ENCODE results near the gene TMEM88.

The TMEM88 gene

GRCh38 chr17:7841396-7841914 lies 13.4 kb upstream of the TMEM88 start:
- Histone ChIP-seq H3K79me2 (ENCODE audit: low read length) (0 out of 2 replicates have a peak, but pooled peaks cover 7% of the 10 kb centered on the region), H3K27me3 (replicated peaks; ENCODE audit: insufficient read depth, low read length) (no peaks in the 10 kb centered on the region), H3K9me2 (replicated peaks; ENCODE audit: insufficient read depth, low read length) (no peaks in the 10 kb centered on the region), H4K20me1 (ENCODE audit: insufficient read depth, low read length) (no peaks in the 10 kb centered on the region), H2AFZ (ENCODE audit: low read length) (peak overlapping the region; percentile 93), H3K4me2 (ENCODE audit: low read depth, low read length) (peak overlapping the region; percentile 100), H3K36me3 (replicated peaks; ENCODE audit: insufficient read depth, low read length) (no peaks in the 10 kb centered on the region), H3K4me3 (ENCODE audit: low read length) (peak overlapping the region; percentile 94), H3F3A (ENCODE audit: insufficient read depth, low read length) (peaks cover 44% of the 10 kb centered on the region), H3K9ac (ENCODE audit: low read length) (peak overlapping the region; percentile 98), H3K9me3 (replicated peaks; ENCODE audit: insufficient read depth, low read length) (no peaks in the 10 kb centered on the region), H3K4me1 (ENCODE audit: low read length) (peaks cover 32% of the 10 kb centered on the region), H3K27ac (ENCODE audit: low read length) (peak overlapping the region; percentile 93)
- DNase-seq: peak; percentile 59
- TF ChIP-seq EZH2phosphoT487 (IDR thresholded peaks at IDR 0.05; ENCODE audit: low read length) (no peak), EZH2 (optimal IDR thresholded peaks at IDR 0.05; ENCODE audit: low read depth, low read length) (no peak)
- TF ChIP-seq, protein P1, sequence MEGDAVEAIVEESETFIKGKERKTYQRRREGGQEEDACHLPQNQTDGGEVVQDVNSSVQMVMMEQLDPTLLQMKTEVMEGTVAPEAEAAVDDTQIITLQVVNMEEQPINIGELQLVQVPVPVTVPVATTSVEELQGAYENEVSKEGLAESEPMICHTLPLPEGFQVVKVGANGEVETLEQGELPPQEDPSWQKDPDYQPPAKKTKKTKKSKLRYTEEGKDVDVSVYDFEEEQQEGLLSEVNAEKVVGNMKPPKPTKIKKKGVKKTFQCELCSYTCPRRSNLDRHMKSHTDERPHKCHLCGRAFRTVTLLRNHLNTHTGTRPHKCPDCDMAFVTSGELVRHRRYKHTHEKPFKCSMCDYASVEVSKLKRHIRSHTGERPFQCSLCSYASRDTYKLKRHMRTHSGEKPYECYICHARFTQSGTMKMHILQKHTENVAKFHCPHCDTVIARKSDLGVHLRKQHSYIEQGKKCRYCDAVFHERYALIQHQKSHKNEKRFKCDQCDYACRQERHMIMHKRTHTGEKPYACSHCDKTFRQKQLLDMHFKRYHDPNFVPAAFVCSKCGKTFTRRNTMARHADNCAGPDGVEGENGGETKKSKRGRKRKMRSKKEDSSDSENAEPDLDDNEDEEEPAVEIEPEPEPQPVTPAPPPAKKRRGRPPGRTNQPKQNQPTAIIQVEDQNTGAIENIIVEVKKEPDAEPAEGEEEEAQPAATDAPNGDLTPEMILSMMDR (IDR thresholded peaks at IDR 0.05; ENCODE audit: low read length): peak; percentile 21

DNA sequence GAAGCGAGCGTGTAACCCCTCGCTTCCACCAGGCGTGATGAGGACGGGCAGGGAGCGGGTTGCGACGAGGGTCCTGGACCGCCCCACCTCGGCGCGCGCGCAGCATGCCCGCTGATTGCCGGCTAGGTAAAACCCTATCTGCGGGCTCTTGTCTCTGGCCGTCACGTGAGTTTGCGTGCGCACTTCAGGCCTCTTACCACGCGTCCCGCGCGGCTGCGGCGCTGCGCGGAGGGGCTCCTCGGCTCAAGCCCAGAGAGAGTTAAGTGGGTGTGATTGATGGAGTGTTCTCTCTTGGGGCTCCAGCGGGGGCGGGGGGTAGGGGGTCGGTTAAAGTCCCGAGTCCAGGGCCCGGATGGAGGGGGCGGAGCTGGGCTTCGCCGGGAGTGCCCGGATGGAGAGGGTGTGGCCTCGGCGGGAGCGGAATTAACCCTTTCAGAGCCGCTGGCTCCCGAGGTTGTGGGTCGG lies 12.9 kb upstream of the TMEM88 start:
- peak overlapping the region; percentile 94 for H3K4me3 ChIP-seq (ENCODE audit: low read length)
- no peaks in the 10 kb centered on the region for H3K27me3 ChIP-seq (replicated peaks; ENCODE audit: insufficient read depth, low read length)
- no peaks in the 10 kb centered on the region for H3K36me3 ChIP-seq (replicated peaks; ENCODE audit: insufficient read depth, low read length)
- no peak for TF ChIP-seq EZH2phosphoT487 (IDR thresholded peaks at IDR 0.05; ENCODE audit: low read length)
- no peak for TF ChIP-seq EZH2 (optimal IDR thresholded peaks at IDR 0.05; ENCODE audit: low read depth, low read length)
- TF ChIP-seq, protein P1 (IDR thresholded peaks at IDR 0.05; ENCODE audit: low read length): no peak
- no peaks in the 10 kb centered on the region for H4K20me1 ChIP-seq (ENCODE audit: insufficient read depth, low read length)
- no peaks in the 10 kb centered on the region for H3K9me2 ChIP-seq (replicated peaks; ENCODE audit: insufficient read depth, low read length)
- no peaks in the 10 kb centered on the region for H3K9me3 ChIP-seq (replicated peaks; ENCODE audit: insufficient read depth, low read length)
- H3K9ac ChIP-seq (ENCODE audit: low read length): peak overlapping the region; percentile 98
- H2AFZ ChIP-seq (ENCODE audit: low read length): peak overlapping the region; percentile 93
- peaks cover 42% of the 10 kb centered on the region for H3F3A ChIP-seq (ENCODE audit: insufficient read depth, low read length)
- DNase-seq: peak; percentile 81
- H3K4me2 ChIP-seq (ENCODE audit: low read depth, low read length): peak overlapping the region; percentile 100
- 0 out of 2 replicates have a peak, but pooled peaks cover 7% of the 10 kb centered on the region for H3K79me2 ChIP-seq (ENCODE audit: low read length)
- peaks cover 27% of the 10 kb centered on the region for H3K4me1 ChIP-seq (ENCODE audit: low read length)
- peak overlapping the region; percentile 93 for H3K27ac ChIP-seq (ENCODE audit: low read length)

DNA sequence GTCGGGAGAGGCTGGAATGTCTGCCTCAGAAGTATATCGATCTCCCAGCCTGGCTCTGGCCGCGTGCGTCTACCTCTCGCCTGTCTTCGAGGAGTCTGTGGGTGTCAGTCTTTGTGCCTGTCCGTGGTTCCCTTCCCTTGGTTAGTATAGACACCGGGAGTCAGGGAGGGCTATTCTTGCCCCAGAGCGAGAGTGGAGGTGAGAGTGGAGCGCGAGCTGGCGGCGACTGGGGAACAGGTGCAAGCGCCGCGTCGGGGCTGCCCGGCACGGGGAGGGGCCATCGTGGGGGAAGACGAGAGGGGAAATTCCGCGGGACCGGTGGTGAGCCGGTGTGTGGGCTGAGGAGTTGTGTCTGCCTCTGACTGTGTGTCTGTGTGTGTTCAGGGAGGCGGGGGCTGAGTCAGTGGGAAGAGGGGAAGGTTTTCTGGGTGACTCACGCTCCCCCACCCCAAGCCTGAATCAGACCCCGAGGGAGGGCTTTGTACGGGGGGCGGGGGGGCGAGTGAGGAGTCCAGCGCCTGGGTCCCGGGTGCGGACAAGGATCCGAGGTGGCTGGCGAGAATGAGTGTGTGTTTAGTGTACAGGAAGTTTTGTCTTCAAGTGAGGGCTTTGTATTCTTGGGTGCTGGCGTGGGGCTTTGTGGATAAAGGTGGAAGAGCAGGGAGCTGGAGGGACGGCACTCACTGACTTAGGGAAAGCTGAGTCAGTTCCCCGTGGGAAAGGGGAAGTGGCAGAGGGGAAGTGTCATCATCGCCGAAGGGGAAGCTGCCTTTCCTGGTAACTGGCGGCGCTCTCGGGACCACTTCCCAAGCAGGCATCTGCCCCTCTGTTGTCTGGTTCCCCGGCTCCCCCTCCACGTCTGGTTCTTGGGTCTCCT lies 12.2 kb upstream of the TMEM88 start:
- Histone ChIP-seq H3K27ac (ENCODE audit: low read length) (peak overlapping the region; percentile 93), H3K9ac (ENCODE audit: low read length) (peak overlapping the region; percentile 98), H3K9me3 (replicated peaks; ENCODE audit: insufficient read depth, low read length) (no peaks in the 10 kb centered on the region), H3K4me1 (ENCODE audit: low read length) (peaks cover 21% of the 10 kb centered on the region), H3K4me2 (ENCODE audit: low read depth, low read length) (peak overlapping the region; percentile 100), H2AFZ (ENCODE audit: low read length) (peak overlapping the region; percentile 93), H3K9me2 (replicated peaks; ENCODE audit: insufficient read depth, low read length) (no peaks in the 10 kb centered on the region), H3K36me3 (replicated peaks; ENCODE audit: insufficient read depth, low read length) (no peaks in the 10 kb centered on the region), H4K20me1 (ENCODE audit: insufficient read depth, low read length) (no peaks in the 10 kb centered on the region), H3K27me3 (replicated peaks; ENCODE audit: insufficient read depth, low read length) (no peaks in the 10 kb centered on the region), H3K79me2 (ENCODE audit: low read length) (0 out of 2 replicates have a peak, but pooled peaks cover 7% of the 10 kb centered on the region), H3K4me3 (ENCODE audit: low read length) (peak overlapping the region; percentile 94), H3F3A (ENCODE audit: insufficient read depth, low read length) (peaks cover 35% of the 10 kb centered on the region)
- TF ChIP-seq, protein P1 (IDR thresholded peaks at IDR 0.05; ENCODE audit: low read length): no peak
- no peak for TF ChIP-seq EZH2 (optimal IDR thresholded peaks at IDR 0.05; ENCODE audit: low read depth, low read length)
- TF ChIP-seq EZH2phosphoT487 (IDR thresholded peaks at IDR 0.05; ENCODE audit: low read length): no peak
- DNase-seq: peak; percentile 74
